ENCODE data around the gene SNX10.

SNX10 gene

GRCh38 chr7:26305090-26305868 is 13.6 kb downstream of the SNX10 start:
- no peaks in the 10 kb centered on the region for H3K27me3 ChIP-seq (ENCODE audit: control insufficient read depth, insufficient read depth, low read length)
- H3K9me3 ChIP-seq (ENCODE audit: control insufficient read depth, low read depth, low read length) = no peaks in the 10 kb centered on the region
- H3K4me1 ChIP-seq (ENCODE audit: control insufficient read depth, low read depth, low read length) = peaks cover 16% of the 10 kb centered on the region
- no peak overlapping the region for H3K27ac ChIP-seq (ENCODE audit: low read length)
- no peak overlapping the region for H3K4me3 ChIP-seq (ENCODE audit: low read length)
- no peaks in the 10 kb centered on the region for H3K36me3 ChIP-seq (ENCODE audit: control insufficient read depth, low read depth, low read length)
- H3K9ac ChIP-seq (ENCODE audit: low read length) = no peak overlapping the region

- H3K27ac ChIP-seq (ENCODE audit: low read length) = no peak overlapping the region
- no peak overlapping the region for H3K9ac ChIP-seq (ENCODE audit: low read length)
- H3K36me3 ChIP-seq (ENCODE audit: control insufficient read depth, low read depth, low read length) = no peaks in the 10 kb centered on the region
- H3K27me3 ChIP-seq (ENCODE audit: control insufficient read depth, insufficient read depth, low read length) = no peaks in the 10 kb centered on the region
- no peaks in the 10 kb centered on the region for H3K9me3 ChIP-seq (ENCODE audit: control insufficient read depth, low read depth, low read length)
- no peak overlapping the region for H3K4me3 ChIP-seq (ENCODE audit: low read length)
- peaks cover 16% of the 10 kb centered on the region for H3K4me1 ChIP-seq (ENCODE audit: control insufficient read depth, low read depth, low read length)
Measured at GRCh38 chr7:26305869-26306665, 14.4 kb downstream of the SNX10 start.

- H3K27ac ChIP-seq (ENCODE audit: low read length) = no peak overlapping the region
- no peak overlapping the region for H3K9ac ChIP-seq (ENCODE audit: low read length)
- H3K4me3 ChIP-seq (ENCODE audit: low read length) = no peak overlapping the region
- H3K4me1 ChIP-seq (ENCODE audit: control insufficient read depth, low read depth, low read length) = peaks cover 16% of the 10 kb centered on the region
- no peaks in the 10 kb centered on the region for H3K9me3 ChIP-seq (ENCODE audit: control insufficient read depth, low read depth, low read length)
- no peaks in the 10 kb centered on the region for H3K36me3 ChIP-seq (ENCODE audit: control insufficient read depth, low read depth, low read length)
- no peaks in the 10 kb centered on the region for H3K27me3 ChIP-seq (ENCODE audit: control insufficient read depth, insufficient read depth, low read length)
Measured at GRCh38 chr7:26306790-26307189, 15.1 kb downstream of the SNX10 start.

- no peak overlapping the region for H3K9ac ChIP-seq (ENCODE audit: low read length)
- H3K9me3 ChIP-seq (ENCODE audit: control insufficient read depth, low read depth, low read length) = no peaks in the 10 kb centered on the region
- no peaks in the 10 kb centered on the region for H3K36me3 ChIP-seq (ENCODE audit: control insufficient read depth, low read depth, low read length)
- H3K27me3 ChIP-seq (ENCODE audit: control insufficient read depth, insufficient read depth, low read length) = no peaks in the 10 kb centered on the region
- H3K27ac ChIP-seq (ENCODE audit: low read length) = no peak overlapping the region
- H3K4me3 ChIP-seq (ENCODE audit: low read length) = no peak overlapping the region
- H3K4me1 ChIP-seq (ENCODE audit: control insufficient read depth, low read depth, low read length) = peaks cover 16% of the 10 kb centered on the region
Measured at GRCh38 chr7:26307226-26307625, 15.6 kb downstream of the SNX10 start.

- H3K36me3 ChIP-seq (ENCODE audit: control insufficient read depth, low read depth, low read length) = no peaks in the 10 kb centered on the region
- no peaks in the 10 kb centered on the region for H3K27me3 ChIP-seq (ENCODE audit: control insufficient read depth, insufficient read depth, low read length)
- H3K27ac ChIP-seq (ENCODE audit: low read length) = no peak overlapping the region
- peaks cover 15% of the 10 kb centered on the region for H3K4me1 ChIP-seq (ENCODE audit: control insufficient read depth, low read depth, low read length)
- H3K9me3 ChIP-seq (ENCODE audit: control insufficient read depth, low read depth, low read length) = no peaks in the 10 kb centered on the region
- no peak overlapping the region for H3K4me3 ChIP-seq (ENCODE audit: low read length)
- H3K9ac ChIP-seq (ENCODE audit: low read length) = no peak overlapping the region
Measured at GRCh38 chr7:26307791-26308190, 16.1 kb downstream of the SNX10 start.

GRCh38 chr7:26308551-26308950 is 16.9 kb downstream of the SNX10 start:
- peaks cover 7% of the 10 kb centered on the region for H3K4me1 ChIP-seq (ENCODE audit: control insufficient read depth, low read depth, low read length)
- H3K4me3 ChIP-seq (ENCODE audit: low read length) = no peak overlapping the region
- H3K9me3 ChIP-seq (ENCODE audit: control insufficient read depth, low read depth, low read length) = no peaks in the 10 kb centered on the region
- no peaks in the 10 kb centered on the region for H3K27me3 ChIP-seq (ENCODE audit: control insufficient read depth, insufficient read depth, low read length)
- no peak overlapping the region for H3K9ac ChIP-seq (ENCODE audit: low read length)
- H3K27ac ChIP-seq (ENCODE audit: low read length) = no peak overlapping the region
- H3K36me3 ChIP-seq (ENCODE audit: control insufficient read depth, low read depth, low read length) = no peaks in the 10 kb centered on the region

- Histone ChIP-seq H3K9me3 (ENCODE audit: control insufficient read depth, low read depth, low read length) (no peaks in the 10 kb centered on the region), H3K4me1 (ENCODE audit: control insufficient read depth, low read depth, low read length) (peaks cover 7% of the 10 kb centered on the region), H3K4me3 (ENCODE audit: low read length) (no peak overlapping the region), H3K36me3 (ENCODE audit: control insufficient read depth, low read depth, low read length) (no peaks in the 10 kb centered on the region), H3K27ac (ENCODE audit: low read length) (no peak overlapping the region), H3K9ac (ENCODE audit: low read length) (no peak overlapping the region), H3K27me3 (ENCODE audit: control insufficient read depth, insufficient read depth, low read length) (no peaks in the 10 kb centered on the region)
Measured at GRCh38 chr7:26309089-26309488, 17.4 kb downstream of the SNX10 start.

- Histone ChIP-seq H3K9me3 (ENCODE audit: control insufficient read depth, low read depth, low read length) (no peaks in the 10 kb centered on the region), H3K27me3 (ENCODE audit: control insufficient read depth, insufficient read depth, low read length) (no peaks in the 10 kb centered on the region), H3K4me3 (ENCODE audit: low read length) (no peak overlapping the region), H3K9ac (ENCODE audit: low read length) (no peak overlapping the region), H3K36me3 (ENCODE audit: control insufficient read depth, low read depth, low read length) (no peaks in the 10 kb centered on the region), H3K27ac (ENCODE audit: low read length) (no peak overlapping the region), H3K4me1 (ENCODE audit: control insufficient read depth, low read depth, low read length) (peaks cover 4% of the 10 kb centered on the region)
Measured at GRCh38 chr7:26311798-26312197, 20.1 kb downstream of the SNX10 start.

GRCh38 chr7:26317211-26317610 is 25.5 kb downstream of the SNX10 start:
- Histone ChIP-seq H3K4me1 (ENCODE audit: control insufficient read depth, low read depth, low read length) (no peaks in the 10 kb centered on the region), H3K36me3 (ENCODE audit: control insufficient read depth, low read depth, low read length) (no peaks in the 10 kb centered on the region), H3K27me3 (ENCODE audit: control insufficient read depth, insufficient read depth, low read length) (no peaks in the 10 kb centered on the region), H3K4me3 (ENCODE audit: low read length) (no peak overlapping the region), H3K27ac (ENCODE audit: low read length) (no peak overlapping the region), H3K9me3 (ENCODE audit: control insufficient read depth, low read depth, low read length) (no peaks in the 10 kb centered on the region), H3K9ac (ENCODE audit: low read length) (no peak overlapping the region)

- H3K4me3 ChIP-seq (ENCODE audit: low read length) = no peak overlapping the region
- H3K9ac ChIP-seq (ENCODE audit: low read length) = no peak overlapping the region
- H3K27me3 ChIP-seq (ENCODE audit: control insufficient read depth, insufficient read depth, low read length) = no peaks in the 10 kb centered on the region
- no peak overlapping the region for H3K27ac ChIP-seq (ENCODE audit: low read length)
- no peaks in the 10 kb centered on the region for H3K36me3 ChIP-seq (ENCODE audit: control insufficient read depth, low read depth, low read length)
- H3K9me3 ChIP-seq (ENCODE audit: control insufficient read depth, low read depth, low read length) = no peaks in the 10 kb centered on the region
- H3K4me1 ChIP-seq (ENCODE audit: control insufficient read depth, low read depth, low read length) = no peaks in the 10 kb centered on the region
Measured at GRCh38 chr7:26318921-26319320, 27.3 kb downstream of the SNX10 start.

GRCh38 chr7:26319636-26320035 is 28.0 kb downstream of the SNX10 start:
- no peaks in the 10 kb centered on the region for H3K4me1 ChIP-seq (ENCODE audit: control insufficient read depth, low read depth, low read length)
- no peaks in the 10 kb centered on the region for H3K9me3 ChIP-seq (ENCODE audit: control insufficient read depth, low read depth, low read length)
- H3K27me3 ChIP-seq (ENCODE audit: control insufficient read depth, insufficient read depth, low read length) = no peaks in the 10 kb centered on the region

GRCh38 chr7:26320878-26321277 is 29.2 kb downstream of the SNX10 start:
- Histone ChIP-seq H3K27me3 (ENCODE audit: control insufficient read depth, insufficient read depth, low read length) (no peaks in the 10 kb centered on the region), H3K27ac (ENCODE audit: low read length) (no peak overlapping the region), H3K9me3 (ENCODE audit: control insufficient read depth, low read depth, low read length) (no peaks in the 10 kb centered on the region), H3K4me3 (ENCODE audit: low read length) (no peak overlapping the region), H3K36me3 (ENCODE audit: control insufficient read depth, low read depth, low read length) (no peaks in the 10 kb centered on the region), H3K4me1 (ENCODE audit: control insufficient read depth, low read depth, low read length) (no peaks in the 10 kb centered on the region), H3K9ac (ENCODE audit: low read length) (no peak overlapping the region)

More at GRCh38 chr7:26319636-26320035, 28.0 kb downstream of the SNX10 start:
- Histone ChIP-seq H3K27ac (ENCODE audit: low read length) (no peak overlapping the region), H3K36me3 (ENCODE audit: control insufficient read depth, low read depth, low read length) (no peaks in the 10 kb centered on the region), H3K4me3 (ENCODE audit: low read length) (no peak overlapping the region), H3K9ac (ENCODE audit: low read length) (no peak overlapping the region)
